ENCODE data around the gene TXNRD3.

TXNRD3 gene

GRCh38 chr3:126654571-126655383 is at the start of gene TXNRD3:
Gene TXNRD3 (minus strand): TSS chr3:126655124.
- DNase-seq, result peak; percentile 70 to 92 (median 81)

GRCh38 chr3:126703512-126704493 is 48.9 kb upstream of the TXNRD3 start, which contains the start of gene CHCHD6:
Gene CHCHD6 (plus strand): TSS chr3:126704240. CDS start chr3:126704313, 73 bp downstream.
- peak; percentile 96 to 98 (median 98) for DNase-seq

- no peak for DNase-seq
Measured at GRCh38 chr3:126699011-126699410, 44.1 kb upstream of the TXNRD3 start.

- DNase-seq, result no peak
Measured at GRCh38 chr3:126696701-126697267, 41.9 kb upstream of the TXNRD3 start.

GRCh38 chr3:126693921-126694320 is 39.0 kb upstream of the TXNRD3 start:
- no peak for DNase-seq

GRCh38 chr3:126692858-126693257 is 37.9 kb upstream of the TXNRD3 start:
- DNase-seq, result no peak

- no peak for DNase-seq
Measured at GRCh38 chr3:126691765-126692164, 36.8 kb upstream of the TXNRD3 start.

- no peak for DNase-seq
Measured at GRCh38 chr3:126685493-126685892, 30.6 kb upstream of the TXNRD3 start.

GRCh38 chr3:126685021-126685420 is 30.1 kb upstream of the TXNRD3 start:
- no peak for DNase-seq

GRCh38 chr3:126684218-126684751 is 29.4 kb upstream of the TXNRD3 start:
- no peak for DNase-seq

GRCh38 chr3:126683069-126683468 is 28.1 kb upstream of the TXNRD3 start:
- no peak for DNase-seq

GRCh38 chr3:126682009-126682408 is 27.1 kb upstream of the TXNRD3 start:
- DNase-seq, result no peak

GRCh38 chr3:126680667-126681055 is 25.7 kb upstream of the TXNRD3 start:
- DNase-seq, result no peak

GRCh38 chr3:126679831-126680666 is 25.1 kb upstream of the TXNRD3 start:
- DNase-seq, result no peak

- peak; percentile 84 to 87 (median 86) for DNase-seq
Measured at GRCh38 chr3:126679318-126679751, 24.4 kb upstream of the TXNRD3 start.

- no peak for DNase-seq
Measured at GRCh38 chr3:126678693-126679317, 23.9 kb upstream of the TXNRD3 start.

- DNase-seq, result no peak
Measured at GRCh38 chr3:126677862-126678503, 23.1 kb upstream of the TXNRD3 start.

GRCh38 chr3:126676919-126677705 is 22.2 kb upstream of the TXNRD3 start:
- DNase-seq, result peak in 1 of 3 donors; percentile 33

- no peak for DNase-seq
Measured at GRCh38 chr3:126672741-126673140, 17.8 kb upstream of the TXNRD3 start.

GRCh38 chr3:126672340-126672739 is 17.4 kb upstream of the TXNRD3 start:
- no peak for DNase-seq

Data from suppressor macrophage treated with lipopolysaccharide for 1 hour (primary cell).